ENCODE data around the gene DES. TPM values are rescaled to one million over a fixed set of nuclear protein-coding genes. Genes with fewer than 3 reads are reported as not detected.

Gene DES
- total and polyA plus RNA-seq, 2 of the 13 experiments (the other 11 are each of a cell fraction or from before 2014, with no cell fraction given), result not detected

GRCh38 chr2:219387306-219388120 lies 30.7 kb upstream of the DES start, which contains the start of gene DNPEP (continued):
- peak; percentile 67; the same call in 1 of the 2 replicates for TF ChIP-seq ATF6 (CRISPR knock-in tag; conservative IDR thresholded peaks at IDR 0.05)
- peak; percentile 48; the same call in 1 of the 2 replicates for TF ChIP-seq ZNF343 (CRISPR knock-in tag; IDR thresholded peaks at IDR 0.05)
- 0 out of 2 replicates have a peak, but pooled peaks have one; percentile 35 for TF ChIP-seq DZIP1 (CRISPR knock-in tag; IDR thresholded peaks at IDR 0.05)
- peak; percentile 64; the same call in 1 of the 2 replicates for TF ChIP-seq ZNF747 (CRISPR knock-in tag; IDR thresholded peaks at IDR 0.05; ENCODE audit: borderline replicate concordance)
- TF ChIP-seq GTF3A (CRISPR knock-in tag; conservative IDR thresholded peaks at IDR 0.05), result no peak
- TF ChIP-seq GMEB1 (CRISPR knock-in tag; IDR thresholded peaks at IDR 0.05; ENCODE audit: borderline replicate concordance), result peak; percentile 76
- TF ChIP-seq LBX2 (CRISPR knock-in tag; IDR thresholded peaks at IDR 0.05; ENCODE audit: borderline replicate concordance), result peak; percentile 54; the same call in 1 of the 2 replicates
- peak; percentile 85 for TF ChIP-seq CCDC6 (CRISPR knock-in tag; IDR thresholded peaks at IDR 0.05)
- TF ChIP-seq ZNF556 (CRISPR knock-in tag; IDR thresholded peaks at IDR 0.05; ENCODE audit: borderline replicate concordance), result 0 out of 2 replicates have a peak, but pooled peaks have one; percentile 45
- peak; percentile 68 for TF ChIP-seq ZNF124 (CRISPR knock-in tag; IDR thresholded peaks at IDR 0.05)
- TF ChIP-seq NFAT5 (CRISPR knock-in tag; IDR thresholded peaks at IDR 0.05), result 0 out of 2 replicates have a peak, but pooled peaks have one; percentile 78
- no peak for TF ChIP-seq ZNF562 (CRISPR knock-in tag; IDR thresholded peaks at IDR 0.05; ENCODE audit: borderline replicate concordance)
- peak; percentile 85 for TF ChIP-seq REPIN1 (CRISPR knock-in tag; IDR thresholded peaks at IDR 0.05; ENCODE audit: borderline replicate concordance, low read depth)
- peak; percentile 93; the same call in 1 of the 2 replicates for TF ChIP-seq GLI4 (CRISPR knock-in tag; IDR thresholded peaks at IDR 0.05; ENCODE audit: borderline replicate concordance)

All from HepG2 (cell line).